Body of pancreas (tissue), 4 donors: ENCODE data around the gene GTF2I.
"Not testable (repeated sequence)": the region's sequence is repeated elsewhere in the genome, so short reads cannot be mapped to it uniquely, and the experiment has no call there.

Source experiments
- CTCF ChIP-seq, 7 experiments: fragments of 450-650 bp in 4 of 7; fragments of 200-600 bp in 3 of 7; sonication (generic) in 3 of 7; IDR thresholded peaks; one replicate each; pipeline ENCODE4 v1.5.1; 2016 to 2019; ENCODE audit warnings: antibody characterized with exemption in 7 of 7
- POLR2A ChIP-seq, 3 donors: fragments of 450-650 bp; IDR thresholded peaks; one replicate each; pipeline ENCODE4 v1.6.1; 2016; ENCODE audit warnings: antibody characterized with exemption in 3 of 3, mild to moderate bottlenecking in 2 of 3

- not testable (repeated sequence) for TF ChIP-seq CTCF, POLR2A (IDR thresholded peaks at IDR 0.05)
These were observed 72.7 kb downstream of the GTF2I start for GRCh38 chr7:74730186-74730585.
